ENCODE data around the gene ANKRD6. TPM values are rescaled to one million over a fixed set of nuclear protein-coding genes. Genes with fewer than 3 reads are reported as not detected.

The ANKRD6 gene
- total and polyA plus RNA-seq, 2 donors (not counting 3 experiments of a cell fraction or from before 2014, with no cell fraction given), result 3.4 to 9.6 TPM

DNA sequence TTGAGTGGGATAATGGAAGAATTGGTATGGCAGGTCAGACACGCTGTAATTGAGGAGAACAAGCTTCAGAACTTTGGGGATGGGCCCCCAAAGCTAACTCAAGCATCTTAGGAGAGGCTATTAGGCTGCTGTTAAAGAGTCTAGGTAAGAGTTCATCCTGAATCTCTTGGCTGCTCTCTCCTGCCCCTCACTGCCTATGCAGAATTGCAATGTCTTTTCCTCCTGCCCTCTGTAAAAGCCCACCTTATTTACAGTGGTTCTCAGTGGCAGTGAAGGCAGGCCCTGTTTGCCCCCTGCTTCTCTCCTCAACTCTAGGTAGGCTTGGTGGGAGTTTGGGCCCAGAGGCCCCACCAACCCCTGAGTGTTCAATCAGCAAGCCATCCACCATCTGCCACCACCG is 150.6 kb downstream of the ANKRD6 start:
- no peaks in the 10 kb centered on the region for H4K20me1 ChIP-seq (replicated peaks; ENCODE audit: control insufficient read depth, extremely low read depth, insufficient read depth, low read length)
- H3K9ac ChIP-seq (replicated peaks; ENCODE audit: extremely low read depth, insufficient read depth, low read length), result no peak overlapping the region
- DNase-seq (ENCODE audit: low read depth, low spot score), result no peak
- TF ChIP-seq POLR2AphosphoS5 (IDR thresholded peaks at IDR 0.05; ENCODE audit: insufficient read depth, low read depth, low read length) (no peak), MYC (IDR thresholded peaks at IDR 0.05; ENCODE audit: low read depth, low read length) (no peak), FOS (IDR thresholded peaks at IDR 0.05; ENCODE audit: borderline replicate concordance, insufficient read depth, low read length) (no peak), POLR2A (IDR thresholded peaks at IDR 0.05; ENCODE audit: low read depth, low read length) (no peak), EZH2 (IDR thresholded peaks at IDR 0.05; ENCODE audit: borderline replicate concordance, low read depth, low read length, severe bottlenecking) (no peak), JUN (IDR thresholded peaks at IDR 0.05; ENCODE audit: borderline replicate concordance, insufficient read depth, insufficient read length, low read depth) (no peak), GATA2 (IDR thresholded peaks at IDR 0.05; ENCODE audit: insufficient read depth, insufficient read length, low read depth, low read length) (no peak)
- TF ChIP-seq, protein P1, sequence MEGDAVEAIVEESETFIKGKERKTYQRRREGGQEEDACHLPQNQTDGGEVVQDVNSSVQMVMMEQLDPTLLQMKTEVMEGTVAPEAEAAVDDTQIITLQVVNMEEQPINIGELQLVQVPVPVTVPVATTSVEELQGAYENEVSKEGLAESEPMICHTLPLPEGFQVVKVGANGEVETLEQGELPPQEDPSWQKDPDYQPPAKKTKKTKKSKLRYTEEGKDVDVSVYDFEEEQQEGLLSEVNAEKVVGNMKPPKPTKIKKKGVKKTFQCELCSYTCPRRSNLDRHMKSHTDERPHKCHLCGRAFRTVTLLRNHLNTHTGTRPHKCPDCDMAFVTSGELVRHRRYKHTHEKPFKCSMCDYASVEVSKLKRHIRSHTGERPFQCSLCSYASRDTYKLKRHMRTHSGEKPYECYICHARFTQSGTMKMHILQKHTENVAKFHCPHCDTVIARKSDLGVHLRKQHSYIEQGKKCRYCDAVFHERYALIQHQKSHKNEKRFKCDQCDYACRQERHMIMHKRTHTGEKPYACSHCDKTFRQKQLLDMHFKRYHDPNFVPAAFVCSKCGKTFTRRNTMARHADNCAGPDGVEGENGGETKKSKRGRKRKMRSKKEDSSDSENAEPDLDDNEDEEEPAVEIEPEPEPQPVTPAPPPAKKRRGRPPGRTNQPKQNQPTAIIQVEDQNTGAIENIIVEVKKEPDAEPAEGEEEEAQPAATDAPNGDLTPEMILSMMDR (IDR thresholded peaks at IDR 0.05; ENCODE audit: extremely low read depth in 1 of 2, insufficient read depth in 1 of 2, low read depth in 1 of 2, low read length in 2 of 2), result no peak
- TF ChIP-seq, protein P2, sequence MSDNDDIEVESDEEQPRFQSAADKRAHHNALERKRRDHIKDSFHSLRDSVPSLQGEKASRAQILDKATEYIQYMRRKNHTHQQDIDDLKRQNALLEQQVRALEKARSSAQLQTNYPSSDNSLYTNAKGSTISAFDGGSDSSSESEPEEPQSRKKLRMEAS (IDR thresholded peaks at IDR 0.05; ENCODE audit: insufficient read depth, insufficient read length), result no peak
- dilution Hi-C loops (cut with MboI; ENCODE audit: extremely low pct_ligation_motif_present, low sequenced_read_pairs) (no loop called here), intact Hi-C loops (cut with micrococcal nuclease) (no loop called here)
- FAIRE-seq, result no peak
- no peaks in the 10 kb centered on the region for H3K27me3 ChIP-seq (ENCODE audit: control insufficient read depth in 2 of 2, insufficient read depth in 2 of 2, low read length in 2 of 2)
- H3K9me3 ChIP-seq (replicated peaks; ENCODE audit: control insufficient read depth, insufficient read depth, low read length), result no peaks in the 10 kb centered on the region
- CTCF ChIA-PET, result no interaction called here
- no peaks in the 10 kb centered on the region for H3K9me1 ChIP-seq (replicated peaks; ENCODE audit: control insufficient read depth, extremely low read depth, insufficient read depth, low read length)
- no peaks in the 10 kb centered on the region for H3K79me2 ChIP-seq (ENCODE audit: control insufficient read depth, insufficient read depth, low read length)
- no peak overlapping the region for H3K27ac ChIP-seq (ENCODE audit: insufficient read depth, low read depth, low read length)
- no peak overlapping the region for H2AFZ ChIP-seq (ENCODE audit: low read depth, low read length)
- no TSS peak for BruUV-seq (replicated peaks)
- no peak overlapping the region for H3K4me2 ChIP-seq (ENCODE audit: insufficient read depth, low read length)
- POLR2A ChIA-PET, result no interaction called here
- H3K36me3 ChIP-seq (ENCODE audit: control insufficient read depth in 2 of 2, extremely low read depth in 1 of 2, insufficient read depth in 2 of 2, low read length in 2 of 2), result no peaks in the 10 kb centered on the region
- no peaks in the 10 kb centered on the region for H3K4me1 ChIP-seq (ENCODE audit: control insufficient read depth, extremely low read depth, insufficient read depth, low read length)
- H3K4me3 ChIP-seq (replicated peaks in 1 of 3; ENCODE audit: insufficient read depth in 1 of 3, low read depth in 1 of 3, low read length in 3 of 3), result no peak overlapping the region
